D341Med (cell line): ENCODE results near the gene OR6C75.
"Not testable (repeated sequence)": the region's sequence is repeated elsewhere in the genome, so short reads cannot be mapped to it uniquely, and the experiment has no call there.

ENCODE experiments used
- DNase-seq: peaks from one replicate; pipeline ENCODE4 v3.0.0; 2012; ENCODE audit warnings: low spot score

Gene OR6C75

DNA sequence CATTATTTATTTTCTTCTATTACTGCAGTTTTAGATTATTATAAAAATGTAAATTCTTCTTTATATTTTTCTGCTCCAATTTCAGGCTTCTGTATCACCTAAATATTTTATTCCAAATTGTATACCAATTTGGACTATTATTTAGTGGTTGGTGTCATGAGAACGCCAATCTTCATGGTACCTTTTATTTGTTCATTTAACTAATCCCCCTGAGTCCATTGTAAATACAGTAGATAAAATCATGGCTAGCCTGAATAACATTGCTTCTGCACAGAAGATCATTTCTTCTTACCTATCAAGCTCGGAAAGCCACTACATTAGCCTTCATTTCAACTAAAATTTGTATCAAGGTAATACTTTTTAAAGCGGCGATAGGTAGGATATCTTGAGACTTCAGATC lies at the start of gene OR6C75:
Gene OR6C75 (plus strand): TSS at position 301 of the 400 bp plus-strand sequence. CDS start 2,136 bp downstream, outside the sequence.
- no peak for DNase-seq

DNA sequence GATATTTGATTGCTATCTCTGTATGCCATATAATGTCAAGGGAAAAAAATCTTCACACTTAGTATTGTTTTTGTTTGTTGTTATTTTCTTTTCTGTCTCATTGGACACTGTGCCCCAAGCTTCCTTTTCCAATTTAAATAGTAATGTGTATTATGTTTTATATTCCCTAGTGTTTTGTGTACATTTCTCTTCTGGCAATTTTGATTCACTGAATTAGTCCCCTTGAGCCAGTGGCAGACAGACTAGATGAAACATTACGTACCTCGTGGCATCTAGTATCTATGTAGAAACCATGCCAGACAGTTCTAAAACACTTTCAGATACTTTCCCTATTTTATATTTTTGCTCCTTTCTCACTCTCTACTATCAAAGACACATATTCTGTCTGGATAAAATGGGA lies 48.7 kb upstream of the OR6C75 start, which contains the start of gene OR6C1:
Gene OR6C1 (plus strand): TSS at position 301 of the 400 bp plus-strand sequence. CDS start 6,257 bp downstream, outside the sequence.
- no peak for DNase-seq

GRCh38 chr12:55320201-55320600 lies 42.6 kb upstream of the OR6C75 start:
- DNase-seq = no peak

DNA sequence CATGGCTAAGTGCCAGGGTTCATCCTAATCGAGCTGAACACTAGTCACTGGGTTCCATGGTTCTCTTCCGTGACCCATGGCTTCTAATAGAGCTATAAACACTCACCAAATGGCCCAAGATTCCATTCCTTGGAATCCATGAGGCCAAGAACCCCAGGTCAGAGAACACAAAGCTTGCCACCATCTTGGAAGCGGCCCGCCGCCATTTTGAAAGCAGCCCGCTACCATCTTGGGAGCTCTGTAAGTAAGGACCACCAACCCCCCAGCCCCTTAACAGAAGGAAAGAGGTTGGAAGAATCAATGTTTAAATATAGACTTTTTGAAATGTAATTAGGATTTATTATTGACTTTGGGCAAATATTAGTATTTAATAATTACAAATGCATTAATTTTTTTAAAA lies 37.0 kb upstream of the OR6C75 start:
- DNase-seq = not testable (repeated sequence)

DNA sequence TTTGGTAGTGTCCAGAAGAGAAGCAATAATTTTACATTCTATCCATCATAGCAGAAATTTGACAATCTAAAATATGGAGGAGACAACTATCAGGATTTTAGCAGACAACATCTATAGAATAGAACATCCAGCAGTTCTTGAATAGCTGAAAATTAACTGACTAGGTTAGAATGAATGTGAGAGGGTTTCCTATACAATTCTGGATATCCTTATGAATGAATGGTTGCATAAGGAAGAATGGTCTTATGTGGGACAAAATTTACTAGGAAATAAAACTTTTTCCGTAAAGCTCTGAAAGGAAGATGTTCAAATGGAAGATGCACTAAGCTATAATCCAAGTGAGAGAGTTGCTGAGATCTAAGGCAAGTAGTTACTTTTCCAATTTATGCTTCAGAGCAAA lies 32.3 kb upstream of the OR6C75 start, which contains the start of gene OR6C3:
Gene OR6C3 (plus strand): TSS at position 301 of the 400 bp plus-strand sequence. CDS start 955 bp downstream, outside the sequence.
- no peak for DNase-seq

- DNase-seq = no peak
Measured at GRCh38 chr12:55336002-55336401, 26.8 kb upstream of the OR6C75 start.

GRCh38 chr12:55355338-55355737 lies 7.4 kb upstream of the OR6C75 start:
- not testable (repeated sequence) for DNase-seq

DNA sequence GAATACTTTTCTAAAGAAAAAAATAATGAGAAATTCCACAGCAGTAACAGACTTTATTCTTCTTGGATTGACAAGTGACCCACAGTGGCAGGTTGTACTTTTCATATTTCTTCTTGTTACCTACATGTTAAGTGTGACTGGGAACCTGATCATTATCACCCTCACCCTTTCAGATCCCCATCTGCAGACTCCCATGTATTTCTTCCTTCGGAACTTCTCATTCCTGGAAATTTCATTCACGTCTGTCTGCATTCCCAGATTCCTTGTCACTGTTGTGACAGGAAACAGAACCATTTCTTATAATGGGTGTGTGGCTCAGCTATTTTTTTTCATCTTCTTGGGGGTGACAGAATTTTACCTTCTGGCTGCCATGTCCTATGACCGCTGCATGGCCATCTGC lies 2.3 kb downstream of the OR6C75 start:
- no peak for DNase-seq

DNA sequence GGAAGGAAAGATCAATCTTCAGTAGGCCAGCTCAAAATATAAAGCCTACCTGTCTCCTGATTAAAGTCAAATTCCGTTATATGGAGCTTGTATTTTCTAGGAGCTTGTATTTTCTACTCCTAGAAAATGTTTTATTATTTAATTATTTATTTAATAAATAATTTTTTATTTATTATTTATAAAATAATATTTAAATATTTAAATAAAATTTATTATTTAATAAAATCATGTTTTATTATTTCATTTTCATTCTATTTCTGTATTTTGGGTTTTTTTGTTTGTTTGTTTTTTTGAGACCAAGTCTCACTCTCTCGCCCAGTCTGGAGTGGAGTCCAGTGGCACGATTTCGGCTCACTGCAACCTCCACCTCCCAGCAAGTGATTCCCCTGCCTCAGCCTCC lies 9.7 kb downstream of the OR6C75 start:
- no peak for DNase-seq

GRCh38 chr12:55385891-55386290 lies 23.1 kb downstream of the OR6C75 start:
- no peak for DNase-seq

GRCh38 chr12:55392032-55392795 lies 29.4 kb downstream of the OR6C75 start:
- peak; percentile 17 for DNase-seq

DNA sequence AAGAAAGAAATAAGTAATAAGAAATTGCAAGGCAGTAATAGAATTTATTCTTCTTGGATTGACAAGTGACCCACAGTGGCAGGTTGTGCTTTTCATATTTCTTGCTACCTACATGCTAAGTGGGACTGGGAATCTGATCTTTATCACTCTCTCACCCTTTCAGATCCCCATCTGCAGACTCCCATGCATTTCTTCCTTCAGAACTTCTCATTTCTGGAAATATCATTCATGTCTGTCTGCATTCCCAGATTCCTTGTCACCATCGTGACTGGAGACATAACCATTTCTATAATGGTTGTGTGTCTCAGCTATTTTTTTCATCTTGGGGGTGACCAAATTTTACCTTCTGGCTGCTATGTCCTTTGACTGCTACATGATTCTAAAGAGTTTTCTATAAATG lies 33.6 kb downstream of the OR6C75 start:
- DNase-seq = no peak

DNA sequence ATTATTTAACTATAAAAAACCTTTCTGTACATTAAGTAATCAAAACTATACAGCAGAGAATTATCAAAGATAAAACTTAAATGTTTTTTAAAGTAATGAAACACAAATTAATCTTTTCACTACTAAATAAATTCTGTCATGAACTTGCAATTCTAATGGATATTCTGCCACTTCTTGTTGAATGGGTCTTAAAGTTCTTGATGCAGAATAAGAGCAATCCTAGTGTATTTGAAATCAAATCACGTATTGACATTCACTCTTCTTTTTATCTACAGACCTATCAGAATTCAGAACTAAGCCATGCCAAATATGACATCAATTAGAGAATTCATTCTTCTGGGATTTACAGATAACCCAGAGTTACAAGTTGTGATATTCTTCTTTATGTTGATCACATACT lies 37.5 kb downstream of the OR6C75 start, which contains the start of gene OR6C65:
Gene OR6C65 (plus strand): TSS at position 301 of the 400 bp plus-strand sequence. CDS start 0 bp downstream, at position 301.
- DNase-seq = no peak

GRCh38 chr12:55407866-55408265 lies 45.1 kb downstream of the OR6C75 start:
- DNase-seq = no peak

GRCh38 chr12:55409133-55409532 lies 46.4 kb downstream of the OR6C75 start:
- DNase-seq = not testable (repeated sequence)

DNA sequence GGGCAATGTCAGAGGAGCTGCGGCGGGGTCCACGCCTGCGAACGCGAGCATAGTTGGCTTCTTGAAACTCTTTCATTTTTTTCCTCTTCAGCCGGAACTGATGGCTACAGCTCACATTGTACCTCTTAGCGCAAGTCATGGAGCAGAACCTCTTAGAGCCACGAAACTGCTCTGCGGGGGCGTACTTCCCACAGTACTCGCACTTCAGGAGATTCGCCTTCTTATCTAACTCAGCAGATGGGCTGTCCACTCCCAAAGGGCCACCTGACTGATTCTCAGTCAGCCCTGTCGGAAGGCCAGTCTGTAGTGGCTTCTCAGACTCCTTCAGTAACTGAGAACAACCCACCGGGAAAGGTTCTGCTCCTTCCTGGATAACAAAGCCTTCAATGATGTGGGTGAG lies 49.4 kb downstream of the OR6C75 start:
- DNase-seq = not testable (repeated sequence)

DNA sequence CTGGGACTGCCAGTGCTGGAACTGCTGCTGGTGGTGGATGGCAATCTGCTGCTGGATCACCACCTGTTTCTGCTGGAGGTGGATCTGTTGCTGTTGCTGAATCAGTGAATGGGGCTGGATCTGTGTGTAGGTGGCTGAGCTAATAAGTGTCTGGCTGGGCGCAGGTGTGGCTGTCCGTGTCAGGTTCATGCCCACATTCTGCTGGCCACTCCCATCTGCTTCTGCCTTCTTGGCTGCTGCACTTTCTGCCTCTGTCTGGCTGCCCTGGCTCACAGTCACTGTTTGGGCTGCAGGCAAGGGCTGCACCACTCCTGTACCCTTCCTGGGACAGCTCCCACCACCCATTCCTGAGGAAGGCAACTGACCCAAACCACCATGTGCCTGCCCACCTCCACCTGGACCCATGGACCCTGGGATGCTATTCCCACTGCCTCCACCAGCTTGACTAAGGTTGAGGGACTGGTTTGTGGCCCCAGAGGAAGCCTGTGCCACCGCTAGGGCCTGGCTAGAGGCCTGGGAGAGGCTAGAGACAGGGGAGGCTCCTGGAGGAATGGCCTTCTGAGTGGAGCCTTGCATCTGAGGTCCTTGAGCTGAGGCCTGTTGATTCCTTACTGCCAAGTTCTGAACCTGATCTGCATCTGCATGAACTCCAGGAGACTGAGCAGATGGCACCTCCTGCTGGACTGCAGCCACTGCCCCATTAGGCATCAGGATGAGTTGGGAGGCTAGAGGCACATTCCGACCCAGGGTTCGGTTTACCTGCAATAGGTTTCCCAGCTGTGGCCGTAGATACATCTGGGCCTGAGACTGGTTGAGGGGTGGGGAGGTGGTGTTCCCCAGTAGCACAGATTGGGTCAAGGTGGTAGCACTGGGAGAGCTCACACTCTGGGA lies 51.0 kb downstream of the OR6C75 start:
- not testable (repeated sequence) for DNase-seq

- DNase-seq = not testable (repeated sequence)
Measured at GRCh38 chr12:55414396-55414823, 51.6 kb downstream of the OR6C75 start.

DNA sequence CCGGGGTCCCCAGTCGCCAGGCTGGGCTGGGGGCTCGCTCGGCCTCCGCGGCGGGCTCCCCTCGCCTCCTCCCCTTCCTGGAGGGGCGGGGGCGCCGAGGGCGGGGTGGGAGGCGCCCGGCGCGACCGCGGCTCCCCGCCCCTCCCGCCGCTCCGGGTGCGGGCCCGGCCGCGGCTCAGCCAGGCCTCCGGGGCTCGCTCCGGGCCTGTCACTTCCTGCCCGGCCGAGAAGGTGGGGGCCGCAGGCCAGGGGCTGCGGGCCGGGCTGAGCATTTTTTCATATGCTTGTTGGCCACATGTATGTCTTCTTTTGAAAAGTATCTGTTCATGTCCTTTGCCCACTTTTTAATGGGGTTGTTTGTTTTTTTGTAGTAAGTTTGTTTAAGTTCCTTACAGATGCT lies 52.1 kb downstream of the OR6C75 start:
- DNase-seq = not testable (repeated sequence)

DNA sequence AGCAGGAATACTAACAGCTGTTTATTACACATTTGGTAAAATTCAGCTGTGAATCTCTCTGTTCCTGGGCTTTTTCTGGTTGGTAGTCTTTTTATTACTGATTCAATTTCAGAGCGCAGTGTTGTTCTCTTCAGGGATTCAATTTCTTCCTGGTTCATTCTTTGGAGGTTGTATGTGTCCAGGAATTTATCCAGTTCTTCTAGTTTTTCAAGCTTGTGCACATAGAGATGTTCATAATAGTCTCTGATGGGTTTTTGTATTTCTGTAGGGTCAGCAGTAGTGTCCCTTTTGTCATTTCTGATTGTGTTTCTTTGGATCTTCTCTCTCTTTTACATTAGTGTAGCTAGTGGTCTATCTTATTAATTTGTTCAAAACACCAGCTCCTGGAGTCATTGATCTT lies 54.2 kb downstream of the OR6C75 start:
- no peak for DNase-seq
